ENCODE measurements around the gene FOXS1. TPM values are rescaled to one million over a fixed set of nuclear protein-coding genes. Genes with fewer than 3 reads are reported as not detected.

The FOXS1 gene
- total and polyA plus RNA-seq, 2 experiments from 2014 or later: 0.87 to 1.1 TPM

DNA sequence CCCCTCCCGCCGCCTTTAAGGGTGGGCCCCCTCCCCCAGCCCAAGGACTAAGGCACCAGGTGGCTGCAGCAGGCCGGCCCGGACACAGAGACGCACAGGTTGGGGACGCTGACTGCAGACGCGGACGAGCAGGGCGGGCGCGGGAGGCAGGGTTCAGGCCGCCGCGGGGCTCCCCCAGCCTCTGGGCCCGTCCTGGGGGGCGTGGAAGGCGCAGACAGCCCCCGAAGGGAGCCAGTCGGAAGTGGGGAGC, 15.7 kb upstream of the FOXS1 start:
- Histone ChIP-seq H3K79me2 (no peaks in the 10 kb centered on the region), H3K27ac (peak overlapping the region; percentile 65), H3K4me3 (peak overlapping the region; percentile 85), H2AFZ (peak overlapping the region; percentile 95), H3K9me2 (replicated peaks; ENCODE audit: insufficient read depth) (no peaks in the 10 kb centered on the region), H3K9me3 (ENCODE audit: low read depth) (no peaks in the 10 kb centered on the region), H3K4me2 (peak overlapping the region; percentile 100), H4K20me1 (ENCODE audit: insufficient read depth, poor library complexity, severe bottlenecking) (no peaks in the 10 kb centered on the region), H3K36me3 (replicated peaks; ENCODE audit: insufficient read depth, low read depth) (no peaks in the 10 kb centered on the region), H3K4me1 (ENCODE audit: insufficient read depth) (peaks cover 13% of the 10 kb centered on the region), H3K27me3 (peaks cover 30% of the 10 kb centered on the region)
- TF ChIP-seq, protein P1, sequence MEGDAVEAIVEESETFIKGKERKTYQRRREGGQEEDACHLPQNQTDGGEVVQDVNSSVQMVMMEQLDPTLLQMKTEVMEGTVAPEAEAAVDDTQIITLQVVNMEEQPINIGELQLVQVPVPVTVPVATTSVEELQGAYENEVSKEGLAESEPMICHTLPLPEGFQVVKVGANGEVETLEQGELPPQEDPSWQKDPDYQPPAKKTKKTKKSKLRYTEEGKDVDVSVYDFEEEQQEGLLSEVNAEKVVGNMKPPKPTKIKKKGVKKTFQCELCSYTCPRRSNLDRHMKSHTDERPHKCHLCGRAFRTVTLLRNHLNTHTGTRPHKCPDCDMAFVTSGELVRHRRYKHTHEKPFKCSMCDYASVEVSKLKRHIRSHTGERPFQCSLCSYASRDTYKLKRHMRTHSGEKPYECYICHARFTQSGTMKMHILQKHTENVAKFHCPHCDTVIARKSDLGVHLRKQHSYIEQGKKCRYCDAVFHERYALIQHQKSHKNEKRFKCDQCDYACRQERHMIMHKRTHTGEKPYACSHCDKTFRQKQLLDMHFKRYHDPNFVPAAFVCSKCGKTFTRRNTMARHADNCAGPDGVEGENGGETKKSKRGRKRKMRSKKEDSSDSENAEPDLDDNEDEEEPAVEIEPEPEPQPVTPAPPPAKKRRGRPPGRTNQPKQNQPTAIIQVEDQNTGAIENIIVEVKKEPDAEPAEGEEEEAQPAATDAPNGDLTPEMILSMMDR (IDR thresholded peaks at IDR 0.05; ENCODE audit: poor library complexity): no peak
- TF ChIP-seq EZH2 (IDR thresholded peaks at IDR 0.05; ENCODE audit: borderline replicate concordance) (no peak), EZH2phosphoT487 (IDR thresholded peaks at IDR 0.05; ENCODE audit: low read depth, severe bottlenecking, unreplicated experiment) (no peak)
- WGBS (ENCODE audit: low lambda C conversion rate, missing lambda C conversion rate): under 1% methylated on average over 20 of the region's 20 CpGs
- no peak for DNase-seq (ENCODE audit: low spot score)

DNA sequence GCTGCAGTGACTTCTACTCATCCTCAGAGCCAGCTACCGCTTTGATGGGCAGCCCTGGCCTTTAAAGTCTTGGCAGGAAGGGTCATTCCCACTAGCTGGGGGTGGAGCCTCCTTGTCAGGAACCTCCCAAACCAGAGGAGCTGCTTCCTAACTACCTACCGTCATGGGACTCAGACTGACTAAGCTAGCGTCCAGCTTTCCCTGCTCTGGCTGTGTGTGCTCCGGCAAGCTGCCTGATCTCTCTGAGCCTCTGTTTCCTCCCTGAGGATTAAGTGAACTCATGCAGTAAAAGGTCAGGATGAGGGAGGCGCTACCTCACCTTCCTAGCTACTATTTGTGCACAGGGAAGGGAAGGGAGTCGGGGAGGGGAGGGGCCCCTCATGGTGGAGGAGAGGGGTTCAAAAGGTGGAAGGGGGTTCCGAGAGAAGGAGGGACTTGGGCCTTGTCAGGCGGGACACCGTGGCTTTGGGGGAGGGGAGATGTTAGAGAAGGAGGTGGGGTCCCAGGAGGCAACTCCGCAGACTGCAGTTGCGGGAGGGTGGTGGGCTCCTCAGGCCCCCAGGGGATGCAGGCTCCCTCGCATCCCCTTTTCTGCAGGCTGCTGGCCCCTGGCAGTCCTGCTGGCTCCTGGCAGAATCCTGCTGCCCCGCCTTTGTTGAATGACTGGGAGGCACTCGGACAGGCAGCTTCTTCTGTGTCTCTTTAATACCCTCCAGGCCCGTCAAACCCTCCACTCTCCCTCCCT, 15.2 kb upstream of the FOXS1 start:
- peak overlapping the region; percentile 100 for H3K4me2 ChIP-seq
- H3K27me3 ChIP-seq: peaks cover 35% of the 10 kb centered on the region
- no peaks in the 10 kb centered on the region for H4K20me1 ChIP-seq (ENCODE audit: insufficient read depth, poor library complexity, severe bottlenecking)
- peaks cover 13% of the 10 kb centered on the region for H3K4me1 ChIP-seq (ENCODE audit: insufficient read depth)
- H3K4me3 ChIP-seq: peak overlapping the region; percentile 85
- TF ChIP-seq, protein P1 (IDR thresholded peaks at IDR 0.05; ENCODE audit: poor library complexity): no peak
- TF ChIP-seq EZH2phosphoT487 (IDR thresholded peaks at IDR 0.05; ENCODE audit: low read depth, severe bottlenecking, unreplicated experiment) (no peak), EZH2 (IDR thresholded peaks at IDR 0.05; ENCODE audit: borderline replicate concordance) (no peak)
- H3K9me2 ChIP-seq (replicated peaks; ENCODE audit: insufficient read depth): no peaks in the 10 kb centered on the region
- peak overlapping the region; percentile 95 for H2AFZ ChIP-seq
- no peaks in the 10 kb centered on the region for H3K36me3 ChIP-seq (replicated peaks; ENCODE audit: insufficient read depth, low read depth)
- peak; percentile 63 for DNase-seq (ENCODE audit: low spot score)
- H3K9me3 ChIP-seq (ENCODE audit: low read depth): no peaks in the 10 kb centered on the region
- peak overlapping the region; percentile 65 for H3K27ac ChIP-seq
- H3K79me2 ChIP-seq: no peaks in the 10 kb centered on the region
- 7% methylated on average over 15 of the region's 15 CpGs for WGBS (ENCODE audit: low lambda C conversion rate, missing lambda C conversion rate)

DNA sequence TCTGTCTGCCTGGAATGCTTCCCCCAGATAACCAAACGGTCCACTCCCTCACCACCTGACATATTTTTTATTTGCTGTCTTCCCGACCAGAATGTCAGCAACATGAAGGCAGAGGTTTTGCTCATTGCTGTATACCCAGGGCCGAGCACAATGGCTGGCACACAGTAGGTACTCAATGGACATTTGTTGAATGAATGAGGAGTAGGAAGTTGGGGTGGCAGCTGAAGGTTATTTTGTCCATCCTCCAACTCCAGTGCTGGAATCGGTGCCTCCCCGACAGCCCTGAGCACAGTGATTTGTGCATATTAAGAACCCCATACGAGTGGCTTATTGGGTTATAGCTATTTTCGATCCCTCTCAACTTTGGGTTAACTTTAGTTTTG, 14.6 kb upstream of the FOXS1 start:
- H3K36me3 ChIP-seq (replicated peaks; ENCODE audit: insufficient read depth, low read depth): no peaks in the 10 kb centered on the region
- peaks cover 41% of the 10 kb centered on the region for H3K27me3 ChIP-seq
- H3K27ac ChIP-seq: no peak overlapping the region
- no peak overlapping the region for H3K4me3 ChIP-seq
- no peaks in the 10 kb centered on the region for H4K20me1 ChIP-seq (ENCODE audit: insufficient read depth, poor library complexity, severe bottlenecking)
- peak overlapping the region; percentile 100 for H3K4me2 ChIP-seq
- no peaks in the 10 kb centered on the region for H3K9me2 ChIP-seq (replicated peaks; ENCODE audit: insufficient read depth)
- no peaks in the 10 kb centered on the region for H3K79me2 ChIP-seq
- TF ChIP-seq, protein P1 (IDR thresholded peaks at IDR 0.05; ENCODE audit: poor library complexity): no peak
- TF ChIP-seq EZH2 (IDR thresholded peaks at IDR 0.05; ENCODE audit: borderline replicate concordance) (no peak), EZH2phosphoT487 (IDR thresholded peaks at IDR 0.05; ENCODE audit: low read depth, severe bottlenecking, unreplicated experiment) (no peak)
- H2AFZ ChIP-seq: no peak overlapping the region
- no peak for DNase-seq (ENCODE audit: low spot score)
- 73% methylated on average over 7 of the region's 7 CpGs for WGBS (ENCODE audit: low lambda C conversion rate, missing lambda C conversion rate)
- H3K4me1 ChIP-seq (ENCODE audit: insufficient read depth): peaks cover 13% of the 10 kb centered on the region
- H3K9me3 ChIP-seq (ENCODE audit: low read depth): no peaks in the 10 kb centered on the region
